CD14-positive monocyte (primary cell): ENCODE results near the gene MAP2K5. TPM values are rescaled to one million over a fixed set of nuclear protein-coding genes. Genes with fewer than 3 reads are reported as not detected.

Experiments
- DNase-seq, 3 donors: peaks; one replicate each; pipeline ENCODE4 v3.0.0-alpha.2; 2011 to 2022
- H2AFZ ChIP-seq: 2 replicates; pipeline ENCODE4 v1.6.0; 2012; ENCODE audit warnings: mild to moderate bottlenecking, low read depth, low read length, inconsistent platforms; ENCODE audit not compliant: insufficient read depth, poor library complexity, severe bottlenecking
- H3K27ac ChIP-seq, 2 donors: 1 replicate in 1 of 2; 2 replicates in 1 of 2; pipeline ENCODE4 v1.5.1; 2012 to 2013; ENCODE audit warnings: low read length in 2 of 2, control low read depth in 1 of 2, inconsistent platforms in 1 of 2, low read depth in 1 of 2, mild to moderate bottlenecking in 1 of 2
- H3K27me3 ChIP-seq, 2 donors: one replicate each; pipeline versions ENCODE4 v1.6.0 to v1.6.1; 2011 to 2013; ENCODE audit warnings: low read length in 2 of 2; ENCODE audit not compliant: control insufficient read depth in 2 of 2, insufficient read depth in 2 of 2
- H3K36me3 ChIP-seq, 2 donors: replicated peaks in 1 of 2; 1 replicate in 1 of 2; 2 replicates in 1 of 2; pipeline versions ENCODE4 v1.5.1 to v1.6.1; 2012 to 2013; ENCODE audit warnings: low read length in 2 of 2, control low read depth in 1 of 2, inconsistent platforms in 1 of 2, mild to moderate bottlenecking in 1 of 2; ENCODE audit not compliant: insufficient read depth in 2 of 2, control insufficient read depth in 1 of 2
- H3K4me1 ChIP-seq, 2 donors: 1 replicate in 1 of 2; 2 replicates in 1 of 2; pipeline versions ENCODE4 v1.5.1 to v1.6.1; 2012 to 2013; ENCODE audit warnings: low read length in 2 of 2, control low read depth in 1 of 2, inconsistent platforms in 1 of 2, mild to moderate bottlenecking in 1 of 2, moderate library complexity in 1 of 2; ENCODE audit not compliant: insufficient read depth in 2 of 2, control insufficient read depth in 1 of 2
- H3K4me2 ChIP-seq: replicated peaks from 2 replicates; pipeline ENCODE3; 2012; ENCODE audit warnings: low read length, moderate library complexity, mild to moderate bottlenecking; ENCODE audit not compliant: poor library complexity, severe bottlenecking; ENCODE audit errors: extremely low read depth
- H3K4me3 ChIP-seq, 3 experiments: fragments of 200-600 bp in 1 of 3; sonication (generic) in 1 of 3; replicated peaks in 1 of 3; 1 replicate in 2 of 3; 2 replicates in 1 of 3; pipeline ENCODE4 v1.5.1; 2011 to 2013; ENCODE audit warnings: low read length in 3 of 3, mild to moderate bottlenecking in 3 of 3, control low read depth in 2 of 3, low read depth in 2 of 3, inconsistent platforms in 1 of 3, moderate library complexity in 1 of 3
- H3K79me2 ChIP-seq: 2 replicates; pipeline ENCODE4 v1.6.0; 2012; ENCODE audit warnings: mild to moderate bottlenecking, control low read depth, inconsistent platforms, low read length, moderate library complexity; ENCODE audit not compliant: insufficient read depth
- H3K9ac ChIP-seq: 2 replicates; pipeline ENCODE4 v1.6.0; 2017; ENCODE audit warnings: low read length, mild to moderate bottlenecking; ENCODE audit not compliant: insufficient read depth, poor library complexity, severe bottlenecking
- H3K9me3 ChIP-seq, 2 donors: replicated peaks in 1 of 2; 1 replicate in 1 of 2; 2 replicates in 1 of 2; pipeline versions ENCODE4 v1.5.1 to v1.6.1; 2012 to 2013; ENCODE audit warnings: low read length in 2 of 2, control low read depth in 1 of 2; ENCODE audit not compliant: control insufficient read depth in 1 of 2, insufficient read depth in 1 of 2
- H4K20me1 ChIP-seq: 2 replicates; pipeline ENCODE4 v1.6.0; 2012; ENCODE audit warnings: mild to moderate bottlenecking, low read length, control low read depth, moderate library complexity; ENCODE audit not compliant: insufficient read depth
- H3K27ac Mint-ChIP-seq, 7 donors: one replicate each; pipeline ENCODE4 v1.8.0; 2020; ENCODE audit warnings: mild to moderate bottlenecking in 7 of 7, mixed read lengths in 7 of 7, moderate library complexity in 6 of 7, inconsistent platforms in 2 of 7
- H3K27me3 Mint-ChIP-seq, 3 donors: one replicate each; pipeline ENCODE4 v1.8.0; 2021 to 2022; ENCODE audit warnings: low read depth in 3 of 3, mild to moderate bottlenecking in 3 of 3, mixed read lengths in 3 of 3, moderate library complexity in 3 of 3, inconsistent platforms in 1 of 3
- H3K36me3 Mint-ChIP-seq, 2 donors: one replicate each; pipeline ENCODE4 v1.8.0; 2020; ENCODE audit warnings: mixed read lengths in 2 of 2, inconsistent platforms in 1 of 2, mild to moderate bottlenecking in 1 of 2
- H3K4me1 Mint-ChIP-seq: one replicate; pipeline ENCODE4 v1.8.0; 2020; ENCODE audit warnings: mild to moderate bottlenecking, mixed read lengths
- H3K4me3 Mint-ChIP-seq, 2 donors: one replicate each; pipeline ENCODE4 v1.8.0; 2020; ENCODE audit warnings: mild to moderate bottlenecking in 2 of 2, mixed read lengths in 2 of 2, moderate library complexity in 1 of 2
- H3K9me3 Mint-ChIP-seq, 7 donors: one replicate each; pipeline ENCODE4 v1.8.0; 2020 to 2022; ENCODE audit warnings: mixed read lengths in 7 of 7, mild to moderate bottlenecking in 6 of 7, moderate library complexity in 6 of 7, inconsistent platforms in 2 of 7
- CTCF ChIP-seq: fragments of 200-600 bp; IDR thresholded peaks from one replicate; pipeline ENCODE4 v1.8.0; 2022; ENCODE audit warnings: antibody characterized with exemption, mild to moderate bottlenecking
- WGBS: methylation state at CpG from one replicate; pipeline ENCODE4 v1.1.5; 2013; ENCODE audit warnings: missing lambda C conversion rate; ENCODE audit not compliant: insufficient coverage; 5-methylcytosine and 5-hydroxymethylcytosine counted together
- intact Hi-C, 2 donors: fragments of 100-400 bp; cut with micrococcal nuclease; formaldehyde crosslinking; loops; one replicate each; pipeline versions ENCODE4 v1.15.0 to v1.15.1; 2023
- polyA plus RNA-seq, 3 donors: library from polyadenylated mRNA; depleted of rRNA in 1 of 3; unstranded in 2 of 3; stranded (reverse) in 1 of 3; fragments of 300-500 nt in 2 of 3; fragments of >200 nt in 1 of 3; fragmentation: Illumina TruSeq in 2 of 3; gene quantifications; 1 replicate in 2 of 3; 2 replicates in 1 of 3; pipeline ENCODE4 v1.2.3, GENCODE V29; 2012 to 2021

MAP2K5 gene
- polyA plus RNA-seq, 3 donors, result 10.2 to 11.3 (median 10.6) TPM

GRCh38 chr15:67573194-67573593 lies 30.7 kb downstream of the MAP2K5 start:
- H3K4me1 Mint-ChIP-seq, result peaks cover 14% of the 10 kb centered on the region
- no peaks in the 10 kb centered on the region for H3K27me3 Mint-ChIP-seq
- H3K4me3 Mint-ChIP-seq, result no peak overlapping the region
- no peak overlapping the region for H3K4me3 ChIP-seq
- H3K79me2 ChIP-seq, result no peaks in the 10 kb centered on the region
- H3K27me3 ChIP-seq, result no peaks in the 10 kb centered on the region
- no CpG with 5 or more reads among the region's 3 CpGs for WGBS
- no peaks in the 10 kb centered on the region for H4K20me1 ChIP-seq
- peaks cover 0 to 3% of the 10 kb centered on the region in 2 donors for H3K9me3 ChIP-seq
- intact Hi-C loops, result no loop called here
- peaks cover 0 to 13% (median 5%) of the 10 kb centered on the region in 7 donors for H3K9me3 Mint-ChIP-seq
- no peak overlapping the region for H3K9ac ChIP-seq
- no peaks in the 10 kb centered on the region for H3K4me1 ChIP-seq
- DNase-seq, result peak in 2 of 3 donors; percentile 3 to 33
- no peak overlapping the region for H3K4me2 ChIP-seq
- no peak overlapping the region for H3K27ac ChIP-seq
- H3K36me3 ChIP-seq, result peaks cover 0 to 29% of the 10 kb centered on the region in 2 donors
- H3K36me3 Mint-ChIP-seq, result peaks cover 34 to 37% of the 10 kb centered on the region in 2 donors
- peak overlapping the region in 1 of 7 donors; percentile 26 for H3K27ac Mint-ChIP-seq
- no peak overlapping the region for H2AFZ ChIP-seq
- TF ChIP-seq CTCF, result no peak

- H2AFZ ChIP-seq, result no peak overlapping the region
- no peaks in the 10 kb centered on the region for H4K20me1 ChIP-seq
- H3K36me3 ChIP-seq, result peaks cover 0 to 15% of the 10 kb centered on the region in 2 donors
- no peak overlapping the region for H3K4me2 ChIP-seq
- H3K9me3 ChIP-seq, result peaks cover 0 to 3% of the 10 kb centered on the region in 2 donors
- no peaks in the 10 kb centered on the region for H3K27me3 ChIP-seq
- peaks cover 14% of the 10 kb centered on the region for H3K4me1 Mint-ChIP-seq
- H3K4me1 ChIP-seq, result no peaks in the 10 kb centered on the region
- no peak for TF ChIP-seq CTCF
- H3K27me3 Mint-ChIP-seq, result no peaks in the 10 kb centered on the region
- H3K27ac Mint-ChIP-seq, result peak overlapping the region in 3 of 7 donors; percentile 19 to 63 (median 20)
- H3K9me3 Mint-ChIP-seq, result peaks cover 0 to 13% (median 5%) of the 10 kb centered on the region in 7 donors
- peak in 1 of 3 donors; percentile 6 for DNase-seq
- no peak overlapping the region for H3K4me3 ChIP-seq
- WGBS, result 0% methylated on average over 1 of the region's 4 CpGs
- no peaks in the 10 kb centered on the region for H3K79me2 ChIP-seq
- H3K9ac ChIP-seq, result no peak overlapping the region
- no peak overlapping the region for H3K4me3 Mint-ChIP-seq
- peaks cover 22 to 25% of the 10 kb centered on the region in 2 donors for H3K36me3 Mint-ChIP-seq
- H3K27ac ChIP-seq, result no peak overlapping the region
- intact Hi-C loops, result no loop called here
These were observed 32.6 kb downstream of the MAP2K5 start for GRCh38 chr15:67575039-67575502.
